PC-3 (cell line): ENCODE data around the gene GPR183. TPM values are rescaled to one million over a fixed set of nuclear protein-coding genes. Genes with fewer than 3 reads are reported as not detected.

Experiments used
- ATAC-seq: fragments of 200-7000 bp; cut with Tn5 transposase; 2 replicates; pipeline ENCODE4 v1.9.1; 2020; ENCODE audit warnings: mild to moderate bottlenecking, moderate library complexity
- BruUV-seq: library from RNA; stranded (reverse); fragments of 400-500 nt; replicated peaks from 2 replicates; lab custom pipeline; 2021; lab: Mats Ljungman, UMichigan
- CTCF ChIA-PET: fragments of 300-600 bp; sonication (Branson Sonifier 250); formaldehyde crosslinking; loops from one replicate; lab custom pipeline; 2022; ENCODE audit warnings: antibody characterized with exemption; lab: Charles Lee
- POLR2A ChIA-PET: fragments of 300-600 bp; sonication (Branson Sonifier 250); formaldehyde crosslinking; loops from one replicate; lab custom pipeline; 2022; ENCODE audit warnings: antibody characterized with exemption; ENCODE audit not compliant: unreplicated experiment; lab: Charles Lee
- DNase-seq: peaks from one replicate; pipeline ENCODE4 v3.0.0-alpha.2; 2015
- H2AFZ ChIP-seq: fragments of 300-600 bp; sonication (generic); 2 replicates; pipeline ENCODE4 v1.6.0; 2016; ENCODE audit warnings: antibody characterized with exemption, low read length
- H3F3A ChIP-seq: fragments of 300-600 bp; sonication (generic); one replicate; pipeline ENCODE4 v1.6.0; 2017; ENCODE audit warnings: antibody characterized with exemption, low read length, control low read depth, mild to moderate bottlenecking; ENCODE audit not compliant: unreplicated experiment
- H3K27ac ChIP-seq: fragments of 300-600 bp; sonication (generic); 2 replicates; pipeline ENCODE4 v1.5.1; 2016; ENCODE audit warnings: mild to moderate bottlenecking, low read length
- H3K27me3 ChIP-seq: fragments of 300-600 bp; sonication (generic); 2 replicates; pipeline ENCODE4 v1.6.1; 2016; ENCODE audit warnings: low read length, mixed read lengths
- H3K36me3 ChIP-seq: fragments of 300-600 bp; sonication (generic); 2 replicates; pipeline ENCODE4 v1.6.1; 2016; ENCODE audit warnings: low read depth, mixed run types, low read length, mixed read lengths
- H3K4me1 ChIP-seq: fragments of 300-600 bp; sonication (generic); 2 replicates; pipeline ENCODE4 v1.5.1; 2016; ENCODE audit warnings: low read length; ENCODE audit not compliant: insufficient read depth
- H3K4me2 ChIP-seq: fragments of 300-600 bp; sonication (generic); 2 replicates; pipeline ENCODE4 v1.6.0; 2016; ENCODE audit warnings: low read length
- H3K4me3 ChIP-seq: fragments of 300-600 bp; sonication (generic); 2 replicates; pipeline ENCODE4 v1.5.1; 2016; ENCODE audit warnings: mild to moderate bottlenecking, low read length, mixed read lengths
- H3K79me2 ChIP-seq: fragments of 300-600 bp; sonication (generic); 2 replicates; pipeline ENCODE4 v1.6.1; 2017; ENCODE audit warnings: low read length, mixed read lengths
- H3K9ac ChIP-seq: fragments of 300-600 bp; sonication (generic); 2 replicates; pipeline ENCODE4 v1.6.0; 2016; ENCODE audit warnings: mild to moderate bottlenecking, low read length
- H3K9me2 ChIP-seq: fragments of 300-600 bp; sonication (generic); replicated peaks from 2 replicates; pipeline ENCODE4 v1.6.1; 2016; ENCODE audit warnings: mixed run types, low read length, mixed read lengths
- H3K9me3 ChIP-seq: fragments of 300-600 bp; sonication (generic); 2 replicates; pipeline ENCODE4 v1.6.1; 2016; ENCODE audit warnings: low read length, mixed read lengths
- H4K20me1 ChIP-seq: fragments of 300-600 bp; sonication (generic); 2 replicates; pipeline ENCODE4 v1.6.1; 2016; ENCODE audit warnings: low read length, mixed read lengths
- CTCF ChIP-seq: fragments of 300-600 bp; sonication (generic); conservative IDR thresholded peaks from 2 replicates; pipeline ENCODE4 v1.5.1; 2017; ENCODE audit warnings: antibody characterized with exemption, low read depth, mild to moderate bottlenecking, low read length
- EZH2 ChIP-seq: fragments of 300-600 bp; sonication (generic); IDR thresholded peaks from one replicate; pipeline ENCODE4 v1.6.1; 2017; ENCODE audit warnings: antibody characterized with exemption, mild to moderate bottlenecking, low read length; ENCODE audit not compliant: unreplicated experiment
- EZH2phosphoT487 ChIP-seq: fragments of 300-600 bp; sonication (generic); IDR thresholded peaks from 2 replicates; pipeline ENCODE4 v1.6.1; 2018; ENCODE audit warnings: mild to moderate bottlenecking, antibody characterized with exemption, low read length, borderline replicate concordance
- intact Hi-C: fragments of 100-400 bp; cut with micrococcal nuclease; formaldehyde crosslinking; loops from 2 replicates; pipeline ENCODE4 v1.9.0; 2023
- total RNA-seq: library from RNA; depleted of rRNA; stranded (reverse); fragments of >200 nt; gene quantifications from 2 replicates; pipeline ENCODE4 v1.2.3, GENCODE V29; 2014

Gene GPR183
- total RNA-seq, 1 experiment from 2014 or later = not detected

GRCh38 chr13:99266827-99267226 lies 40.4 kb downstream of the GPR183 start:
- H3F3A ChIP-seq = no peaks in the 10 kb centered on the region
- H3K9me3 ChIP-seq = no peaks in the 10 kb centered on the region
- no peaks in the 10 kb centered on the region for H3K4me1 ChIP-seq
- ATAC-seq (peak; percentile 68), DNase-seq (peak; percentile 45)
- TF ChIP-seq EZH2phosphoT487 (no peak), EZH2 (no peak), CTCF (no peak)
- POLR2A ChIA-PET = interaction anchor here (0.5 kb wide), 1 partner anchor 40 kb away, joined by 4 read pairs; the partner anchor contains the start of gene GPR183
- no TSS peak for BruUV-seq
- H2AFZ ChIP-seq = no peak overlapping the region
- H4K20me1 ChIP-seq = no peaks in the 10 kb centered on the region
- no peaks in the 10 kb centered on the region for H3K9me2 ChIP-seq
- H3K27ac ChIP-seq = no peak overlapping the region
- intact Hi-C loops = loop anchor here (1.0 to 10.0 kb wide), 3 partner anchors 71 to 248 kb away; no protein-coding TSS in a partner anchor
- H3K4me2 ChIP-seq = no peak overlapping the region
- H3K9ac ChIP-seq = no peak overlapping the region
- no peaks in the 10 kb centered on the region for H3K79me2 ChIP-seq
- no peak overlapping the region for H3K4me3 ChIP-seq
- H3K36me3 ChIP-seq = no peaks in the 10 kb centered on the region; the same call in 1 of the 2 replicates
- H3K27me3 ChIP-seq = no peaks in the 10 kb centered on the region
- CTCF ChIA-PET = interaction anchor here (0.7 to 1.3 kb wide), 4 partner anchors 66 to 90 kb away, joined by 4 to 14 read pairs (median 4); partner anchors contain the start of gene UBAC2

GRCh38 chr13:99265821-99266426 lies 41.3 kb downstream of the GPR183 start:
- no TSS peak for BruUV-seq
- POLR2A ChIA-PET = interaction anchor here (0.6 kb wide), 2 partner anchors 14 to 81 kb away, joined by 6 read pairs; no protein-coding TSS in a partner anchor
- H3K36me3 ChIP-seq = no peaks in the 10 kb centered on the region; the same call in 1 of the 2 replicates

More at GRCh38 chr13:99265821-99266426, 41.3 kb downstream of the GPR183 start:
- H3K79me2 ChIP-seq = no peaks in the 10 kb centered on the region
- no peak overlapping the region for H3K4me2 ChIP-seq
- H3F3A ChIP-seq = no peaks in the 10 kb centered on the region
- no peaks in the 10 kb centered on the region for H3K9me2 ChIP-seq
- ATAC-seq (peak; percentile 64; the same call in 1 of the 2 replicates), DNase-seq (peak; percentile 61)
- no peak overlapping the region for H3K4me3 ChIP-seq
- H2AFZ ChIP-seq = no peak overlapping the region
- no peaks in the 10 kb centered on the region for H3K9me3 ChIP-seq
- H3K9ac ChIP-seq = no peak overlapping the region
- no peaks in the 10 kb centered on the region for H3K27me3 ChIP-seq
- no peak for TF ChIP-seq EZH2
- peak; percentile 62 for TF ChIP-seq CTCF
- intact Hi-C loops = loop anchor here (1.0 to 10.0 kb wide), 3 partner anchors 70 to 249 kb away; no protein-coding TSS in a partner anchor
- no peaks in the 10 kb centered on the region for H4K20me1 ChIP-seq
- CTCF ChIA-PET = interaction anchor here (0.6 to 1.4 kb wide), 6 partner anchors 65 to 180 kb away, joined by 3 to 29 read pairs (median 4); partner anchors contain the start of gene UBAC2
- no peak overlapping the region for H3K27ac ChIP-seq
- H3K4me1 ChIP-seq = no peaks in the 10 kb centered on the region
